ENCODE data around the gene DLGAP1.

- TF ChIP-seq CTCF (IDR thresholded peaks at IDR 0.05) (no peak), EZH2 (IDR thresholded peaks at IDR 0.05) (no peak), EZH2phosphoT487 (IDR thresholded peaks at IDR 0.05) (no peak)
Observed at GRCh38 chr18:3870914-3871313, 584.2 kb downstream of the DLGAP1 start.
